A549 (cell line): ENCODE measurements around the gene PPM1H.

Experiments
- CEBPB ChIP-seq, 2 experiments: fragments of >200 bp in 1 of 2; sonication (Bioruptor Twin) in 1 of 2; formaldehyde crosslinking in 1 of 2; IDR thresholded peaks; 2 replicates each; pipeline ENCODE4 v1.6.1; 2012 to 2016
- CTCF ChIP-seq: fragments of >200 bp; sonication (Bioruptor Twin); formaldehyde crosslinking; IDR thresholded peaks from 3 replicates; pipeline ENCODE4 v1.5.1; 2016
- MAZ ChIP-seq: fragments of 150-350 bp; IDR thresholded peaks from 2 replicates; pipeline ENCODE4 v1.6.1; 2014; ENCODE audit warnings: antibody characterized with exemption, low read depth, low read length, borderline replicate concordance
- POLR2A ChIP-seq: IDR thresholded peaks from 2 replicates; pipeline ENCODE4 v1.6.1; 2012; ENCODE audit warnings: mild to moderate bottlenecking, low read length
- TP53 ChIP-seq: fragments of 250-450 bp; sonication (Bioruptor Pico); IDR thresholded peaks from 2 replicates; pipeline ENCODE4 v1.5.0; 2021; ENCODE audit warnings: mild to moderate bottlenecking, moderate library complexity

- TF ChIP-seq TP53 (CRISPR knock-in tag), result no peak
- no peak for TF ChIP-seq MAZ
- TF ChIP-seq POLR2A, result no peak
- TF ChIP-seq CEBPB (IDR thresholded peaks at IDR 0.05), result no peak
- no peak for TF ChIP-seq CTCF
Measured at GRCh38 chr12:62701492-62701891, 233.5 kb downstream of the PPM1H start.
